22Rv1 (cell line): ENCODE data around the gene RNF180.

Experiments
- CTCF ChIP-seq: fragments of 450-650 bp; IDR thresholded peaks from 2 replicates; pipeline ENCODE4 v1.5.1; 2017; ENCODE audit warnings: mild to moderate bottlenecking
- ZFX ChIP-seq: fragments of 450-650 bp; IDR thresholded peaks from 2 replicates; pipeline ENCODE4 v1.6.1; 2017; ENCODE audit warnings: antibody characterized with exemption, borderline replicate concordance

DNA sequence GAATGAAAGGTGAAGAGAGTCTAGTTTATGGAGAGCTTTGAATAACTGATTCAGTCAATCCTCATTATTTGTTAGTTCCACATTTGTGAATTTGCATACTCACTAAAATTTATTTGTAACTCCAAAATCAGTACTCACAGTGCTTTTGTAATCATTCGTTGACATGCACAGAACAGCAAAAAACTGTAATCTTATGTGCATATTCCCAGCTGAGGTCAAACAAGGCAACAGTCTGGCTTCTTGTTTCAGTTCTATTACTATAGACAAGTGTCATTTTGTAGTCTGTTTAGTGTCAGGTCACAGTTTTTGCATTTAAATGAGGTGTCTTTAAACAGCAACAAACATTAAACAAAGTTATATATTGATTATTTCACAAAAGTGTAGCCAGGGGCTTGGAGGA, 142.5 kb downstream of the RNF180 start:
- TF ChIP-seq CTCF (no peak), ZFX (no peak)
